GM21825 (cell line): ENCODE data around the gene SLC5A2.
"Not testable (repeated sequence)": the region's sequence is repeated elsewhere in the genome, so short reads cannot be mapped to it uniquely, and the experiment has no call there.

Experiments
- ATAC-seq: cut with Tn5 transposase; IDR thresholded peaks from one replicate; pipeline ENCODE4 v1.9.1; 2021; ENCODE audit warnings: mild to moderate bottlenecking, moderate library complexity; ENCODE audit not compliant: unreplicated experiment

SLC5A2 gene

GRCh38 chr16:31491778-31492418, 9.0 kb downstream of the SLC5A2 start:
- ATAC-seq: no peak

GRCh38 chr16:31493506-31494125, 10.7 kb downstream of the SLC5A2 start:
- ATAC-seq: no peak

- ATAC-seq: no peak
Measured at GRCh38 chr16:31496670-31497069, 13.7 kb downstream of the SLC5A2 start.

GRCh38 chr16:31498493-31498892, 15.6 kb downstream of the SLC5A2 start:
- no peak for ATAC-seq

GRCh38 chr16:31499928-31500327, 17.0 kb downstream of the SLC5A2 start:
- no peak for ATAC-seq

- ATAC-seq: no peak
Measured at GRCh38 chr16:31501226-31501965, 18.5 kb downstream of the SLC5A2 start.

GRCh38 chr16:31501966-31502348, 19.0 kb downstream of the SLC5A2 start:
- ATAC-seq: no peak

GRCh38 chr16:31502981-31503380, 20.1 kb downstream of the SLC5A2 start:
- ATAC-seq: no peak

GRCh38 chr16:31503555-31503954, 20.6 kb downstream of the SLC5A2 start:
- not testable (repeated sequence) for ATAC-seq

GRCh38 chr16:31504159-31504558, 21.2 kb downstream of the SLC5A2 start:
- ATAC-seq: no peak

- ATAC-seq: peak; percentile 42
Measured at GRCh38 chr16:31505483-31505882, 22.6 kb downstream of the SLC5A2 start.

- ATAC-seq: no peak
Measured at GRCh38 chr16:31507617-31507928, 24.6 kb downstream of the SLC5A2 start.

GRCh38 chr16:31507929-31508705, 25.2 kb downstream of the SLC5A2 start, which contains the start of gene RUSF1:
Gene RUSF1 (minus strand): TSS chr16:31508391. CDS start chr16:31508373, 18 bp downstream.
- peak; percentile 84 for ATAC-seq

- ATAC-seq: no peak
Measured at GRCh38 chr16:31508706-31509195, 25.8 kb downstream of the SLC5A2 start.

- ATAC-seq: no peak
Measured at GRCh38 chr16:31513126-31513525, 30.2 kb downstream of the SLC5A2 start.

GRCh38 chr16:31513884-31514283, 31.0 kb downstream of the SLC5A2 start:
- no peak for ATAC-seq

GRCh38 chr16:31517800-31518402, 35.0 kb downstream of the SLC5A2 start:
- ATAC-seq: no peak

GRCh38 chr16:31519759-31520431, 37.0 kb downstream of the SLC5A2 start:
- ATAC-seq: no peak

GRCh38 chr16:31521368-31521767, 38.4 kb downstream of the SLC5A2 start:
- no peak for ATAC-seq

- ATAC-seq: no peak
Measured at GRCh38 chr16:31522071-31522470, 39.1 kb downstream of the SLC5A2 start.
